Endothelial cell of umbilical vein (primary cell): ENCODE measurements around the gene TANGO2. TPM values are rescaled to one million over a fixed set of nuclear protein-coding genes. Genes with fewer than 3 reads are reported as not detected.

Experiments
- BruUV-seq: library from RNA; stranded (reverse); fragments of 400-500 nt; replicated peaks from 2 replicates; lab custom pipeline; 2021; lab: Mats Ljungman, UMichigan
- CTCF ChIA-PET: fragments of 300-600, 350-600 bp; sonication (Branson Sonifier 250); formaldehyde crosslinking; loops from one replicate; lab custom pipeline; 2021; ENCODE audit warnings: antibody characterized with exemption, inconsistent platforms; lab: Charles Lee
- POLR2A ChIA-PET: fragments of 300-600, 350-600 bp; sonication (Branson Sonifier 250); formaldehyde crosslinking; loops from one replicate; lab custom pipeline; 2021; ENCODE audit warnings: antibody characterized with exemption, inconsistent platforms; lab: Charles Lee
- DNase-seq: peaks from one replicate; pipeline ENCODE4 v3.0.0-alpha.2; 2011; ENCODE audit warnings: low read depth, low spot score
- FAIRE-seq: peaks from 2 replicates; lab custom pipeline; 2011; peaks lifted over from hg19 to GRCh38; lab: Jason Lieb, UNC
- H2AFZ ChIP-seq: 2 replicates; pipeline ENCODE4 v1.6.0; 2012; ENCODE audit warnings: low read depth, low read length, control low read depth, inconsistent platforms
- H3K27ac ChIP-seq: 2 replicates; pipeline ENCODE4 v1.5.1; 2011; ENCODE audit warnings: low read depth, mild to moderate bottlenecking, control low read depth, low read length, moderate library complexity; ENCODE audit not compliant: insufficient read depth
- H3K27me3 ChIP-seq, 2 experiments: 2 replicates each; pipeline versions ENCODE4 v1.6.0 to v1.6.1; 2011; ENCODE audit warnings: low read length in 2 of 2, mixed read lengths in 1 of 2; ENCODE audit not compliant: control insufficient read depth in 2 of 2, insufficient read depth in 2 of 2
- H3K36me3 ChIP-seq, 2 experiments: 2 replicates in 1 of 2; 3 replicates in 1 of 2; pipeline ENCODE4 v1.5.1; 2011; ENCODE audit warnings: low read length in 2 of 2, mild to moderate bottlenecking in 1 of 2, moderate library complexity in 1 of 2; ENCODE audit not compliant: control insufficient read depth in 2 of 2, insufficient read depth in 2 of 2; ENCODE audit errors: extremely low read depth in 1 of 2
- H3K4me1 ChIP-seq: 3 replicates; pipeline ENCODE4 v1.5.1; 2011; ENCODE audit warnings: mild to moderate bottlenecking, low read length; ENCODE audit not compliant: control insufficient read depth, insufficient read depth; ENCODE audit errors: extremely low read depth
- H3K4me2 ChIP-seq: 2 replicates; pipeline ENCODE4 v1.6.1; 2011; ENCODE audit warnings: low read length, control low read depth, mixed read lengths; ENCODE audit not compliant: insufficient read depth
- H3K4me3 ChIP-seq, 3 experiments: fragments of 200-600 bp in 1 of 3; sonication (generic), shearing (Covaris generic) in 1 of 3; replicated peaks in 1 of 3; 2 replicates each; pipeline ENCODE4 v1.5.1; 2011 to 2016; ENCODE audit warnings: control low read depth in 3 of 3, low read length in 3 of 3, mild to moderate bottlenecking in 2 of 3, inconsistent platforms in 1 of 3, low read depth in 1 of 3, moderate library complexity in 1 of 3; ENCODE audit not compliant: insufficient read depth in 1 of 3
- H3K79me2 ChIP-seq: 2 replicates; pipeline ENCODE4 v1.6.0; 2012; ENCODE audit warnings: low read length, inconsistent platforms; ENCODE audit not compliant: control insufficient read depth, insufficient read depth
- H3K9ac ChIP-seq: replicated peaks from 2 replicates; pipeline ENCODE3; 2011; ENCODE audit warnings: low read length, control low read depth; ENCODE audit not compliant: insufficient read depth; ENCODE audit errors: extremely low read depth
- H3K9me1 ChIP-seq: replicated peaks from 3 replicates; pipeline ENCODE4 v1.6.0; 2011; ENCODE audit warnings: mild to moderate bottlenecking, low read length; ENCODE audit not compliant: control insufficient read depth, insufficient read depth; ENCODE audit errors: extremely low read depth
- H3K9me3 ChIP-seq: replicated peaks from 2 replicates; pipeline ENCODE4 v1.5.1; 2012; ENCODE audit warnings: low read length, inconsistent platforms; ENCODE audit not compliant: control insufficient read depth, insufficient read depth
- H4K20me1 ChIP-seq: replicated peaks from 2 replicates; pipeline ENCODE3; 2011; ENCODE audit warnings: mild to moderate bottlenecking, low read length; ENCODE audit not compliant: control insufficient read depth, insufficient read depth; ENCODE audit errors: extremely low read depth
- EZH2 ChIP-seq: IDR thresholded peaks from 2 replicates; pipeline ENCODE4 v1.6.1; 2012; ENCODE audit warnings: borderline replicate concordance, low read depth, mild to moderate bottlenecking, moderate library complexity, low read length, inconsistent platforms; ENCODE audit not compliant: severe bottlenecking
- FOS ChIP-seq: IDR thresholded peaks from 2 replicates; pipeline ENCODE4 v1.6.1; 2011; ENCODE audit warnings: mild to moderate bottlenecking, low read length, moderate library complexity, borderline replicate concordance; ENCODE audit not compliant: insufficient read depth
- GATA2 ChIP-seq: IDR thresholded peaks from 2 replicates; pipeline ENCODE4 v1.7.0; 2011; ENCODE audit warnings: low read depth, mild to moderate bottlenecking, moderate library complexity, mixed read lengths, low read length; ENCODE audit not compliant: insufficient read length, insufficient read depth
- JUN ChIP-seq: IDR thresholded peaks from 2 replicates; pipeline ENCODE4 v1.6.1; 2011; ENCODE audit warnings: borderline replicate concordance, low read depth; ENCODE audit not compliant: insufficient read length, insufficient read depth
- MYC ChIP-seq: IDR thresholded peaks from one replicate; pipeline ENCODE4 v1.6.1; 2011; ENCODE audit warnings: mild to moderate bottlenecking, low read depth, low read length
- POLR2A ChIP-seq: IDR thresholded peaks from 2 replicates; pipeline ENCODE4 v1.6.1; 2012; ENCODE audit warnings: low read depth, mild to moderate bottlenecking, control low read depth, low read length
- POLR2AphosphoS5 ChIP-seq: IDR thresholded peaks from 2 replicates; pipeline ENCODE4 v1.6.1; 2012; ENCODE audit warnings: low read depth, mild to moderate bottlenecking, control low read depth, low read length, moderate library complexity; ENCODE audit not compliant: insufficient read depth
- dilution Hi-C: fragments of 300-500 bp; cut with MboI; formaldehyde crosslinking; loops from one replicate; pipeline ENCODE4 v1.15.0; 2019; ENCODE audit warnings: low sequenced_read_pairs; ENCODE audit not compliant: extremely low pct_ligation_motif_present
- intact Hi-C: fragments of 100-400 bp; cut with micrococcal nuclease; formaldehyde crosslinking; loops from one replicate; pipeline ENCODE4 v1.10.0; 2022
- polyA plus RNA-seq, 4 experiments: library from polyadenylated mRNA; depleted of rRNA in 3 of 4; stranded (reverse) in 3 of 4; unstranded in 1 of 4; fragments of >200 nt; gene quantifications; 2 replicates each; pipeline versions ENCODE4 v1.2.1 to v1.2.3, GENCODE V29; 2011 to 2012; ENCODE audit warnings: missing spikeins in 1 of 4
- total RNA-seq: library from RNA; stranded (reverse); gene quantifications from 2 replicates; pipeline ENCODE4 v1.2.3, GENCODE V29; 2021
- TF ChIP-seq, protein P1 (sequence below), 2 donors: IDR thresholded peaks; 1 replicate in 1 of 2; 2 replicates in 1 of 2; pipeline ENCODE4 v1.5.1; 2011; ENCODE audit warnings: low read length in 2 of 2, mild to moderate bottlenecking in 2 of 2, moderate library complexity in 2 of 2, control low read depth in 1 of 2, inconsistent platforms in 1 of 2, low read depth in 1 of 2; ENCODE audit not compliant: insufficient read depth in 1 of 2; ENCODE audit errors: extremely low read depth in 1 of 2
- TF ChIP-seq, protein P2 (sequence below): IDR thresholded peaks from 2 replicates; pipeline ENCODE4 v1.6.1; 2011; ENCODE audit not compliant: insufficient read depth, insufficient read length

TANGO2 gene
- total and polyA plus RNA-seq, 2 donors (not counting 3 experiments of a cell fraction or from before 2014, with no cell fraction given) = 40.0 to 49.3 TPM

DNA sequence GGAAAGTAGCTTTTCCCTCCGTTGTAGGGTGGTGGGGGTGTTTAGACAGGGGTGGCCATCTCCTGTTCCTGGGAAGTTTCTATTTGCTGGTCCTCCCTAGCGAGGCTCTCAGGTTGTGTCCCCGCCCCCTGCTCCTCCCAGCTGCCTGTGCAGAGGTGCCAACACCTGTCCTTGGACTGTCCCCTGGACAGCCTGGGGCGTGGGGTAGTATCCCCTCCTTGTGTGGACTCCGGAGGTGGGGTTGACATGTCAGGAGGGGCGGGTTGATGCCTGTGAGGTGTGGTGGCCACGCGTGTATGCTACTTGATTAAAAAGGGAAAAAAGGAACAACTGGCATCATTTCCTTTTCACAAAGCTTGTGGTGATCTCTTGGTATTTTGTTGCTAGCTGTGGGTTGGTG is 80.7 kb downstream of the TANGO2 start:
- ChIA-PET POLR2A (interaction anchor here (0.7 kb wide), 1 partner anchor 9 kb away, joined by 3 read pairs; no protein-coding TSS in a partner anchor), CTCF (interaction anchor here (1.1 kb wide), 1 partner anchor 139 kb away, joined by 3 read pairs; no protein-coding TSS in a partner anchor)
- no peak for DNase-seq
- H3K4me3 ChIP-seq = no peak overlapping the region
- H2AFZ ChIP-seq = no peak overlapping the region
- BruUV-seq = no TSS peak
- peaks cover 51% of the 10 kb centered on the region for H3K79me2 ChIP-seq
- TF ChIP-seq, protein P1, sequence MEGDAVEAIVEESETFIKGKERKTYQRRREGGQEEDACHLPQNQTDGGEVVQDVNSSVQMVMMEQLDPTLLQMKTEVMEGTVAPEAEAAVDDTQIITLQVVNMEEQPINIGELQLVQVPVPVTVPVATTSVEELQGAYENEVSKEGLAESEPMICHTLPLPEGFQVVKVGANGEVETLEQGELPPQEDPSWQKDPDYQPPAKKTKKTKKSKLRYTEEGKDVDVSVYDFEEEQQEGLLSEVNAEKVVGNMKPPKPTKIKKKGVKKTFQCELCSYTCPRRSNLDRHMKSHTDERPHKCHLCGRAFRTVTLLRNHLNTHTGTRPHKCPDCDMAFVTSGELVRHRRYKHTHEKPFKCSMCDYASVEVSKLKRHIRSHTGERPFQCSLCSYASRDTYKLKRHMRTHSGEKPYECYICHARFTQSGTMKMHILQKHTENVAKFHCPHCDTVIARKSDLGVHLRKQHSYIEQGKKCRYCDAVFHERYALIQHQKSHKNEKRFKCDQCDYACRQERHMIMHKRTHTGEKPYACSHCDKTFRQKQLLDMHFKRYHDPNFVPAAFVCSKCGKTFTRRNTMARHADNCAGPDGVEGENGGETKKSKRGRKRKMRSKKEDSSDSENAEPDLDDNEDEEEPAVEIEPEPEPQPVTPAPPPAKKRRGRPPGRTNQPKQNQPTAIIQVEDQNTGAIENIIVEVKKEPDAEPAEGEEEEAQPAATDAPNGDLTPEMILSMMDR (IDR thresholded peaks at IDR 0.05; ENCODE audit: extremely low read depth in 1 of 2, insufficient read depth in 1 of 2, low read depth in 1 of 2, low read length in 2 of 2) = no peak
- TF ChIP-seq POLR2AphosphoS5 = no peak
- TF ChIP-seq POLR2A = no peak
- TF ChIP-seq MYC = no peak
- TF ChIP-seq, protein P2, sequence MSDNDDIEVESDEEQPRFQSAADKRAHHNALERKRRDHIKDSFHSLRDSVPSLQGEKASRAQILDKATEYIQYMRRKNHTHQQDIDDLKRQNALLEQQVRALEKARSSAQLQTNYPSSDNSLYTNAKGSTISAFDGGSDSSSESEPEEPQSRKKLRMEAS = no peak
- TF ChIP-seq GATA2 = no peak
- TF ChIP-seq FOS = no peak
- TF ChIP-seq JUN = no peak
- no peak for TF ChIP-seq EZH2
- no peak overlapping the region for H3K9ac ChIP-seq
- no peak overlapping the region for H3K27ac ChIP-seq
- no peaks in the 10 kb centered on the region for H3K9me1 ChIP-seq
- H4K20me1 ChIP-seq = no peaks in the 10 kb centered on the region
- H3K27me3 ChIP-seq = no peaks in the 10 kb centered on the region
- no peak for FAIRE-seq
- intact Hi-C loops = no loop called here
- peaks cover 35 to 54% of the 10 kb centered on the region in 2 experiments for H3K36me3 ChIP-seq
- H3K4me2 ChIP-seq = no peak overlapping the region
- no peaks in the 10 kb centered on the region for H3K4me1 ChIP-seq
- no peaks in the 10 kb centered on the region for H3K9me3 ChIP-seq
- dilution Hi-C loops = no loop called here
